GM12878 (cell line): Measurements from ENCODE around the gene MAN2C1. TPM values are rescaled to one million over a fixed set of nuclear protein-coding genes. Genes with fewer than 3 reads are reported as not detected.

Experiments used
- ATAC-seq: fragments of 200-7000 bp; cut with Tn5 transposase; 3 replicates; pipeline ENCODE4 v1.9.1; 2020; ENCODE audit warnings: mild to moderate bottlenecking, moderate library complexity
- BruUV-seq: library from RNA; stranded (reverse); fragments of 400-500 nt; replicated peaks from 2 replicates; lab custom pipeline; 2021; lab: Mats Ljungman, UMichigan
- CTCF ChIA-PET: fragments of 300-600 bp; sonication (Branson Sonifier 250); formaldehyde crosslinking; extraction: SDS; loops from one replicate; lab custom pipeline; 2021; ENCODE audit warnings: inconsistent platforms; lab: Yijun Ruan, JAX
- POLR2A ChIA-PET: fragments of 350-600 bp; formaldehyde crosslinking; extraction: SDS; loops from one replicate; lab custom pipeline; 2021; ENCODE audit warnings: inconsistent platforms; lab: Charles Lee
- RAD21 ChIA-PET: fragments of 300-600 bp; sonication (Branson Sonifier 250); formaldehyde crosslinking; loops from one replicate; lab custom pipeline; 2023; ENCODE audit warnings: antibody characterized with exemption; ENCODE audit not compliant: unreplicated experiment; lab: Charles Lee
- SMC1A ChIA-PET: fragments of 300-600 bp; sonication (Branson Sonifier 250); formaldehyde crosslinking; loops from one replicate; lab custom pipeline; 2023; ENCODE audit not compliant: unreplicated experiment, uncharacterized antibody; lab: Charles Lee
- DNase-seq: peaks from one replicate; pipeline ENCODE4 v3.0.0-alpha.2; 2011; ENCODE audit warnings: low read depth, low spot score
- FAIRE-seq: peaks from 3 replicates; lab custom pipeline; 2011; peaks lifted over from hg19 to GRCh38; lab: Jason Lieb, UNC
- H2AFZ ChIP-seq: 2 replicates; pipeline ENCODE4 v1.6.0; 2011; ENCODE audit warnings: low read depth, low read length, control low read depth; ENCODE audit not compliant: control insufficient read depth
- H3K27ac ChIP-seq: 2 replicates; pipeline ENCODE4 v1.5.1; 2011; ENCODE audit warnings: control low read depth; ENCODE audit not compliant: control insufficient read depth, insufficient read depth
- H3K27me3 ChIP-seq, 2 experiments: replicated peaks in 1 of 2; 2 replicates each; pipeline versions ENCODE4 v1.6.0 to v1.6.1; 2011; ENCODE audit warnings: low read length in 1 of 2; ENCODE audit not compliant: control insufficient read depth in 2 of 2, insufficient read depth in 2 of 2
- H3K36me3 ChIP-seq, 2 experiments: 2 replicates each; pipeline ENCODE4 v1.5.1; 2011; ENCODE audit warnings: low read length in 1 of 2; ENCODE audit not compliant: control insufficient read depth in 2 of 2, insufficient read depth in 2 of 2
- H3K4me1 ChIP-seq: 2 replicates; pipeline ENCODE4 v1.6.1; 2011; ENCODE audit warnings: mild to moderate bottlenecking, low read length, moderate library complexity, mixed read lengths; ENCODE audit not compliant: control insufficient read depth, insufficient read depth
- H3K4me2 ChIP-seq: 2 replicates; pipeline ENCODE4 v1.6.0; 2011; ENCODE audit warnings: control low read depth; ENCODE audit not compliant: control insufficient read depth, insufficient read depth
- H3K4me3 ChIP-seq: fragments of 200-600 bp; sonication (generic); 2 replicates; pipeline ENCODE4 v1.5.1; 2016
- H3K79me2 ChIP-seq: 2 replicates; pipeline ENCODE4 v1.6.0; 2011; ENCODE audit warnings: low read length; ENCODE audit not compliant: control insufficient read depth, insufficient read depth
- H3K9ac ChIP-seq: 2 replicates; pipeline ENCODE4 v1.8.0; 2011; ENCODE audit warnings: low read length, control low read depth, mixed read lengths; ENCODE audit not compliant: control insufficient read depth, insufficient read depth
- H3K9me3 ChIP-seq: replicated peaks from 3 replicates; pipeline ENCODE4 v1.5.1; 2011; ENCODE audit warnings: mild to moderate bottlenecking, low read length; ENCODE audit not compliant: control insufficient read depth, insufficient read depth
- H4K20me1 ChIP-seq: 2 replicates; pipeline ENCODE4 v1.6.0; 2011; ENCODE audit not compliant: control insufficient read depth, insufficient read depth
- EGR1 ChIP-seq, 2 experiments: IDR thresholded peaks; 1 replicate in 1 of 2; 2 replicates in 1 of 2; pipeline ENCODE4 v1.6.1; 2011 to 2012; ENCODE audit warnings: low read depth in 2 of 2, low read length in 2 of 2, borderline replicate concordance in 1 of 2, mild to moderate bottlenecking in 1 of 2, moderate library complexity in 1 of 2
- HDGF ChIP-seq: fragments of 450-650 bp; IDR thresholded peaks from 2 replicates; pipeline ENCODE4 v1.6.1; 2016; ENCODE audit warnings: antibody characterized with exemption
- HSF1 ChIP-seq: fragments of 150-350 bp; IDR thresholded peaks from 2 replicates; pipeline ENCODE4 v1.6.1; 2014; ENCODE audit warnings: mild to moderate bottlenecking, low read depth, low read length
- IRF4 ChIP-seq: IDR thresholded peaks from 2 replicates; pipeline ENCODE4 v1.6.1; 2011; ENCODE audit warnings: low read depth, low read length
- KLF5 ChIP-seq: fragments of 450-650 bp; IDR thresholded peaks from 2 replicates; pipeline ENCODE4 v1.6.1; 2014; ENCODE audit warnings: mild to moderate bottlenecking; ENCODE audit not compliant: partially characterized antibody
- POLR2A ChIP-seq: IDR thresholded peaks from 2 replicates; pipeline ENCODE4 v1.6.1; 2011; ENCODE audit warnings: low read depth, mild to moderate bottlenecking, low read length
- SPI1 ChIP-seq: IDR thresholded peaks from 2 replicates; pipeline ENCODE4 v1.6.1; 2011; ENCODE audit warnings: low read depth, mild to moderate bottlenecking, low read length, moderate library complexity, borderline replicate concordance; ENCODE audit not compliant: insufficient read depth
- WGBS: methylation state at CpG from one replicate; pipeline ENCODE4 v1.1.6; 2016; ENCODE audit warnings: low lambda C conversion rate; ENCODE audit not compliant: insufficient replicate concordance, insufficient coverage; ENCODE audit errors: missing lambda C conversion rate; 5-methylcytosine and 5-hydroxymethylcytosine counted together
- in situ Hi-C: fragments of 300-500 bp; cut with MboI; formaldehyde crosslinking; loops from 9 replicates; pipeline ENCODE4 v1.14.3; 2018; ENCODE audit warnings: mixed read lengths
- intact Hi-C: fragments of 100-400 bp; cut with micrococcal nuclease; formaldehyde crosslinking; loops from one replicate; pipeline ENCODE4 v1.14.2; 2022; ENCODE audit not compliant: unreplicated experiment
- polyA plus RNA-seq, 11 experiments: library from polyadenylated mRNA; depleted of rRNA in 4 of 11; unstranded in 6 of 11; stranded (reverse) in 5 of 11; fragments of >200 nt; fragmentation: Nextera tagmentation in 4 of 11; fragmentation: Illumina TruSeq in 1 of 11; extraction: Ambion mirVana in 4 of 11; extraction: Trizol in 1 of 11; gene quantifications; 1 replicate in 1 of 11; 2 replicates in 10 of 11; pipeline versions ENCODE4 v1.2.1 to v1.2.3, GENCODE V29; 2011 to 2016; ENCODE audit warnings: inconsistent platforms in 2 of 11, missing spikeins in 2 of 11, low read depth in 1 of 11
- total RNA-seq, 4 experiments: library from RNA; depleted of rRNA in 3 of 4; stranded (reverse); fragments of >200 nt in 3 of 4; fragmentation: Illumina TruSeq in 1 of 4; extraction: Trizol in 1 of 4; gene quantifications; 2 replicates each; pipeline versions ENCODE4 v1.2.1 to v1.2.3, GENCODE V29; 2013 to 2021

MAN2C1 gene
- total and polyA plus RNA-seq, 10 of the 15 experiments (the other 5 are each of a cell fraction or from before 2014, with no cell fraction given) = 1.4 to 111 (median 42.2) TPM

DNA sequence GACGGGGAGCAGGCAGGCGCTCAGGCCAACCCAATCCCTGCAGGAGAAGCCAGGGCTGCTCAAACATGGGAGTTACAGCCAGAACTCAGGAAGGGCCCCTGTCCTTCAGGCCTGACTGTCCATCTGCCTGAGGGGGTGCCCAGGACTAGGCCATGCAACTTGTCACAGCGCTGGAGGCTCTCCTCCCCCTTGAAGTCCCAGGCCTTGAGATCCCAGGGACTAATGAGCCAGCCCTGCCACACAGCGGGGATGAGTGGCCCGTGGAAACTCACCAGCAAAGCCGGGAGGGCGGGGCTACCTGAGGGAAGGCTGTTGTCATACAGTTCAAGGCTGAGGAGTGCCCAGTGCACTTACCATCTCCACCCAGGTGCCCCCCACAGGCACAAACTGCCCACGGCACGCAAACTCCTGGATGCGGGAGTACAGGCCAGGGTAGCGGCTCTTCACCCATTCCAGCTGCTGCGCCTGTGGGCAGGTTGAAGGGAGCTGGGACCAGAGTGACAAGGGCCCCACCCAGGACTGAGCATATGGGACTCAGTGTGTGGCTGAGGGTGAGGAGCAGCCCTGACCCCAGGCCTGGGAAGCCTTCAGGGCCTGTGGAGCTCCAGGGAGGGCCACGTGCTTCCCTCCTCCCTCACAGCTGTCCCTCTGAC, 6.3 kb downstream of the MAN2C1 start:
- no peaks in the 10 kb centered on the region for H3K27me3 ChIP-seq
- FAIRE-seq = no peak
- no peaks in the 10 kb centered on the region for H4K20me1 ChIP-seq
- no peak overlapping the region for H3K27ac ChIP-seq
- no peak overlapping the region for H3K4me3 ChIP-seq
- RAD21 ChIA-PET = no interaction called here
- in situ Hi-C loops = no loop called here
- SMC1A ChIA-PET = no interaction called here
- H3K4me2 ChIP-seq = no peak overlapping the region
- H3K9ac ChIP-seq = no peak overlapping the region
- H3K4me1 ChIP-seq = peaks cover under 1% of the 10 kb centered on the region; the same call in 1 of the 2 replicates
- CTCF ChIA-PET = no interaction called here
- no peaks in the 10 kb centered on the region; the same call in 1 of the 2 replicates for H3K79me2 ChIP-seq
- no peak for TF ChIP-seq HSF1
- no peak for TF ChIP-seq HDGF
- peak; percentile 2; the same call in 1 of the 2 replicates for TF ChIP-seq POLR2A
- TF ChIP-seq IRF4 = no peak
- no peak for TF ChIP-seq KLF5
- WGBS = 85% methylated on average over 13 of the region's 13 CpGs
- H2AFZ ChIP-seq = no peak overlapping the region
- POLR2A ChIA-PET = no interaction called here
- DNase-seq = no peak
- no peaks in the 10 kb centered on the region for H3K9me3 ChIP-seq
- H3K36me3 ChIP-seq = peaks cover 0 to 12% of the 10 kb centered on the region in 2 experiments
- no TSS peak for BruUV-seq
- ATAC-seq = no peak
- intact Hi-C loops = no loop called here

- Histone ChIP-seq H3K36me3 (peaks cover 0 to 8% of the 10 kb centered on the region in 2 experiments; a peak in 3 of 4 replicates), H3K9me3 (no peaks in the 10 kb centered on the region), H4K20me1 (no peaks in the 10 kb centered on the region), H3K79me2 (no peaks in the 10 kb centered on the region), H3K4me2 (no peak overlapping the region), H3K27ac (no peak overlapping the region), H3K4me3 (no peak overlapping the region), H3K4me1 (no peaks in the 10 kb centered on the region), H3K9ac (no peak overlapping the region), H2AFZ (no peak overlapping the region), H3K27me3 (no peaks in the 10 kb centered on the region)
- in situ Hi-C loops (no loop called here), intact Hi-C loops (no loop called here)
- ChIA-PET SMC1A (no interaction called here), POLR2A (no interaction called here), RAD21 (no interaction called here), CTCF (no interaction called here)
- ATAC-seq (no peak), FAIRE-seq (no peak), DNase-seq (no peak)
- 97% methylated on average over 10 of the region's 10 CpGs for WGBS
- no TSS peak for BruUV-seq
- TF ChIP-seq POLR2A = peak; percentile 24; the same call in 1 of the 2 replicates
- TF ChIP-seq SPI1 = no peak
- no peak for TF ChIP-seq EGR1 (IDR thresholded peaks at IDR 0.05; ENCODE audit: borderline replicate concordance in 1 of 2, low read depth in 2 of 2, low read length in 2 of 2)
These were observed 6.9 kb downstream of the MAN2C1 start for GRCh38 chr15:75361361-75361988.
